GM12878 (cell line): Measurements from ENCODE around the gene LRP1B. TPM values are rescaled to one million over a fixed set of nuclear protein-coding genes. Genes with fewer than 3 reads are reported as not detected.

Experiments used
- ATAC-seq: fragments of 200-7000 bp; cut with Tn5 transposase; 3 replicates; pipeline ENCODE4 v1.9.1; 2020; ENCODE audit warnings: mild to moderate bottlenecking, moderate library complexity
- BruUV-seq: library from RNA; stranded (reverse); fragments of 400-500 nt; replicated peaks from 2 replicates; lab custom pipeline; 2021; lab: Mats Ljungman, UMichigan
- CTCF ChIA-PET: fragments of 300-600 bp; sonication (Branson Sonifier 250); formaldehyde crosslinking; extraction: SDS; loops from one replicate; lab custom pipeline; 2021; ENCODE audit warnings: inconsistent platforms; lab: Yijun Ruan, JAX
- POLR2A ChIA-PET: fragments of 350-600 bp; formaldehyde crosslinking; extraction: SDS; loops from one replicate; lab custom pipeline; 2021; ENCODE audit warnings: inconsistent platforms; lab: Charles Lee
- RAD21 ChIA-PET: fragments of 300-600 bp; sonication (Branson Sonifier 250); formaldehyde crosslinking; loops from one replicate; lab custom pipeline; 2023; ENCODE audit warnings: antibody characterized with exemption; ENCODE audit not compliant: unreplicated experiment; lab: Charles Lee
- SMC1A ChIA-PET: fragments of 300-600 bp; sonication (Branson Sonifier 250); formaldehyde crosslinking; loops from one replicate; lab custom pipeline; 2023; ENCODE audit not compliant: unreplicated experiment, uncharacterized antibody; lab: Charles Lee
- DNase-seq: peaks from one replicate; pipeline ENCODE4 v3.0.0-alpha.2; 2011; ENCODE audit warnings: low read depth, low spot score
- FAIRE-seq: peaks from 3 replicates; lab custom pipeline; 2011; peaks lifted over from hg19 to GRCh38; lab: Jason Lieb, UNC
- H2AFZ ChIP-seq: 2 replicates; pipeline ENCODE4 v1.6.0; 2011; ENCODE audit warnings: low read depth, low read length, control low read depth; ENCODE audit not compliant: control insufficient read depth
- H3K27ac ChIP-seq: 2 replicates; pipeline ENCODE4 v1.5.1; 2011; ENCODE audit warnings: control low read depth; ENCODE audit not compliant: control insufficient read depth, insufficient read depth
- H3K27me3 ChIP-seq, 2 experiments: replicated peaks in 1 of 2; 2 replicates each; pipeline versions ENCODE4 v1.6.0 to v1.6.1; 2011; ENCODE audit warnings: low read length in 1 of 2; ENCODE audit not compliant: control insufficient read depth in 2 of 2, insufficient read depth in 2 of 2
- H3K36me3 ChIP-seq, 2 experiments: 2 replicates each; pipeline ENCODE4 v1.5.1; 2011; ENCODE audit warnings: low read length in 1 of 2; ENCODE audit not compliant: control insufficient read depth in 2 of 2, insufficient read depth in 2 of 2
- H3K4me1 ChIP-seq: 2 replicates; pipeline ENCODE4 v1.6.1; 2011; ENCODE audit warnings: mild to moderate bottlenecking, low read length, moderate library complexity, mixed read lengths; ENCODE audit not compliant: control insufficient read depth, insufficient read depth
- H3K4me2 ChIP-seq: 2 replicates; pipeline ENCODE4 v1.6.0; 2011; ENCODE audit warnings: control low read depth; ENCODE audit not compliant: control insufficient read depth, insufficient read depth
- H3K4me3 ChIP-seq: fragments of 200-600 bp; sonication (generic); 2 replicates; pipeline ENCODE4 v1.5.1; 2016
- H3K79me2 ChIP-seq: 2 replicates; pipeline ENCODE4 v1.6.0; 2011; ENCODE audit warnings: low read length; ENCODE audit not compliant: control insufficient read depth, insufficient read depth
- H3K9ac ChIP-seq: 2 replicates; pipeline ENCODE4 v1.8.0; 2011; ENCODE audit warnings: low read length, control low read depth, mixed read lengths; ENCODE audit not compliant: control insufficient read depth, insufficient read depth
- H3K9me3 ChIP-seq: replicated peaks from 3 replicates; pipeline ENCODE4 v1.5.1; 2011; ENCODE audit warnings: mild to moderate bottlenecking, low read length; ENCODE audit not compliant: control insufficient read depth, insufficient read depth
- H4K20me1 ChIP-seq: 2 replicates; pipeline ENCODE4 v1.6.0; 2011; ENCODE audit not compliant: control insufficient read depth, insufficient read depth
- CEBPB ChIP-seq, 2 experiments: fragments of 150-350 bp in 1 of 2; IDR thresholded peaks; 2 replicates each; pipeline ENCODE4 v1.6.1; 2012 to 2014; ENCODE audit warnings: low read depth in 2 of 2, low read length in 2 of 2, borderline replicate concordance in 1 of 2, inconsistent platforms in 1 of 2
- JUNB ChIP-seq: IDR thresholded peaks from 2 replicates; pipeline ENCODE4 v1.6.1; 2016; ENCODE audit warnings: antibody characterized with exemption, mild to moderate bottlenecking
- MTA3 ChIP-seq: IDR thresholded peaks from 2 replicates; pipeline ENCODE4 v1.6.1; 2012; ENCODE audit warnings: low read length, inconsistent platforms, borderline replicate concordance
- MYC ChIP-seq: IDR thresholded peaks from 2 replicates; pipeline ENCODE4 v1.6.1; 2011; ENCODE audit warnings: mild to moderate bottlenecking, low read length, moderate library complexity, inconsistent platforms; ENCODE audit not compliant: insufficient read depth, insufficient replicate concordance, insufficient read length, severe bottlenecking
- ZBED1 ChIP-seq: IDR thresholded peaks from 2 replicates; pipeline ENCODE4 v1.6.1; 2016; ENCODE audit warnings: borderline replicate concordance
- WGBS: methylation state at CpG from one replicate; pipeline ENCODE4 v1.1.6; 2016; ENCODE audit warnings: low lambda C conversion rate; ENCODE audit not compliant: insufficient replicate concordance, insufficient coverage; ENCODE audit errors: missing lambda C conversion rate; 5-methylcytosine and 5-hydroxymethylcytosine counted together
- in situ Hi-C: fragments of 300-500 bp; cut with MboI; formaldehyde crosslinking; loops from 9 replicates; pipeline ENCODE4 v1.14.3; 2018; ENCODE audit warnings: mixed read lengths
- intact Hi-C: fragments of 100-400 bp; cut with micrococcal nuclease; formaldehyde crosslinking; loops from one replicate; pipeline ENCODE4 v1.14.2; 2022; ENCODE audit not compliant: unreplicated experiment
- polyA plus RNA-seq, 11 experiments: library from polyadenylated mRNA; depleted of rRNA in 4 of 11; unstranded in 6 of 11; stranded (reverse) in 5 of 11; fragments of >200 nt; fragmentation: Nextera tagmentation in 4 of 11; fragmentation: Illumina TruSeq in 1 of 11; extraction: Ambion mirVana in 4 of 11; extraction: Trizol in 1 of 11; gene quantifications; 1 replicate in 1 of 11; 2 replicates in 10 of 11; pipeline versions ENCODE4 v1.2.1 to v1.2.3, GENCODE V29; 2011 to 2016; ENCODE audit warnings: inconsistent platforms in 2 of 11, missing spikeins in 2 of 11, low read depth in 1 of 11
- total RNA-seq, 4 experiments: library from RNA; depleted of rRNA in 3 of 4; stranded (reverse); fragments of >200 nt in 3 of 4; fragmentation: Illumina TruSeq in 1 of 4; extraction: Trizol in 1 of 4; gene quantifications; 2 replicates each; pipeline versions ENCODE4 v1.2.1 to v1.2.3, GENCODE V29; 2013 to 2021
- TF ChIP-seq, protein P1 (sequence below): IDR thresholded peaks from 2 replicates; pipeline ENCODE4 v1.6.1; 2011; ENCODE audit warnings: low read depth, mild to moderate bottlenecking, low read length, moderate library complexity, borderline replicate concordance; ENCODE audit errors: extremely low read depth

The LRP1B gene
- total and polyA plus RNA-seq, 10 of the 15 experiments (the other 5 are each of a cell fraction or from before 2014, with no cell fraction given), result under 0.01 to 0.06 (median 0.03) TPM; not detected in 5

DNA sequence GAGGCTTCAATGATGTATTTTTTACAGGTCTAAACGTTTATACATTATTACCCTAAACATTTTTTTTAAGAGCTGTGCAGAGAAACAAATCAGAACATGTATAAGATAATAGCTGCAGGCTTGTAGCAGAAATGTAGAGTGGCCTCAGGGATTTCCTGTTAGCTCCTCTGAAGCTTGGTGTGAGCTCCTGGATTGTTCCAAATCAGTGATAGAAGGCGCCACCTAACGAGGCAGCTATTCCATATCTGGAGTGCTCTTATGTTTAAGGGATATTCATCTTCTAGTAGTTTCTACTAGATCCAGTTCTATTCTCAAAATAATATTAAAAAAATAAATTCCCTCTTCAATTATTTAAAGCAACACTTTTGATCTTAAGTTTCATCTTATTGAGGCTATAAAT, 93.1 kb downstream of the LRP1B start:
- ATAC-seq (no peak), FAIRE-seq (no peak), DNase-seq (no peak)
- H3K4me3 ChIP-seq, result no peak overlapping the region
- no peaks in the 10 kb centered on the region for H3K79me2 ChIP-seq
- in situ Hi-C loops, result no loop called here
- 17% methylated on average over 3 of the region's 3 CpGs for WGBS
- no peaks in the 10 kb centered on the region for H3K27me3 ChIP-seq
- no peak overlapping the region for H3K9ac ChIP-seq
- intact Hi-C loops, result no loop called here
- ChIA-PET SMC1A (no interaction called here), RAD21 (no interaction called here), CTCF (no interaction called here), POLR2A (no interaction called here)
- H3K27ac ChIP-seq, result no peak overlapping the region
- no TSS peak for BruUV-seq
- no peak overlapping the region for H3K4me2 ChIP-seq
- no peak overlapping the region for H2AFZ ChIP-seq
- no peaks in the 10 kb centered on the region for H3K9me3 ChIP-seq
- no peaks in the 10 kb centered on the region for H3K4me1 ChIP-seq
- H3K36me3 ChIP-seq, result no peaks in the 10 kb centered on the region
- no peaks in the 10 kb centered on the region for H4K20me1 ChIP-seq
- TF ChIP-seq, protein P1, sequence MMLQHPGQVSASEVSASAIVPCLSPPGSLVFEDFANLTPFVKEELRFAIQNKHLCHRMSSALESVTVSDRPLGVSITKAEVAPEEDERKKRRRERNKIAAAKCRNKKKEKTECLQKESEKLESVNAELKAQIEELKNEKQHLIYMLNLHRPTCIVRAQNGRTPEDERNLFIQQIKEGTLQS, result no peak
- TF ChIP-seq MTA3 (no peak), JUNB (no peak)

DNA sequence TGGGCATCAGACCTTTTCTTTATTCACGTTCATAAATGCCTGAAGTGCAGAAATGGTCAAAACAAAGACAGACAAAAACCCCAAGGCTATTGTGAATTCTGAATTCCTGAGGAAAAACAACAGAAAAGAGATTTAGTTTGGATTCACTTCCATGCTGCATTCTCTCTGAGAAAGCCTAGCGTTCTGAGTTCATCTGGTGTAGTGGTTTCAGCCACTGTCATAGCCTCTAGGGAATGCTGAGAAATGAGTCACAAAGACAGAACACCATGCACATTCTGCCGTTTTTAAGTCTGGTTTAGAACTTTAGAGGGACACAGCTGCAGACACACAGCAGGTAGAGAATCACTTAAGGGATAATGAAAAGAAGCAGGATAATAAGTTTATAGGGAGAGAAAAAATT, 93.8 kb downstream of the LRP1B start:
- ChIA-PET RAD21 (no interaction called here), CTCF (no interaction called here), POLR2A (no interaction called here), SMC1A (no interaction called here)
- Histone ChIP-seq H3K4me3 (no peak overlapping the region), H3K4me1 (no peaks in the 10 kb centered on the region), H3K4me2 (no peak overlapping the region), H3K9me3 (no peaks in the 10 kb centered on the region), H3K79me2 (no peaks in the 10 kb centered on the region), H3K9ac (no peak overlapping the region), H3K27ac (no peak overlapping the region), H3K27me3 (no peaks in the 10 kb centered on the region), H3K36me3 (no peaks in the 10 kb centered on the region), H4K20me1 (no peaks in the 10 kb centered on the region), H2AFZ (no peak overlapping the region)
- DNase-seq, result no peak
- in situ Hi-C loops (no loop called here), intact Hi-C loops (no loop called here)
- FAIRE-seq, result no peak
- no TSS peak for BruUV-seq
- no peak for ATAC-seq
- TF ChIP-seq CEBPB (IDR thresholded peaks at IDR 0.05; ENCODE audit: borderline replicate concordance in 1 of 2, low read depth in 2 of 2, low read length in 2 of 2), result no peak
- no peak for TF ChIP-seq ZBED1
- TF ChIP-seq MYC, result no peak
- 2% methylated on average over 3 of the region's 3 CpGs for WGBS
